ENCODE results near the gene ATP6V1F.

ATP6V1F gene

GRCh38 chr7:128840326-128841170 lies 22.1 kb upstream of the ATP6V1F start:
- Mint-ChIP-seq H3K9me3 (no peaks in the 10 kb centered on the region), H3K4me1 (peaks cover 8% of the 10 kb centered on the region), H3K36me3 (no peaks in the 10 kb centered on the region), H3K27ac (peak overlapping the region; percentile 62), H3K4me3 (no peak overlapping the region), H3K27me3 (peaks cover 4% of the 10 kb centered on the region)
- ATAC-seq (ENCODE audit: low read depth) (no peak), DNase-seq (ENCODE audit: low spot score in 2 of 2) (no peak)

GRCh38 chr7:128841171-128841690 lies 21.4 kb upstream of the ATP6V1F start:
- Mint-ChIP-seq H3K4me3 (no peak overlapping the region), H3K36me3 (no peaks in the 10 kb centered on the region), H3K4me1 (peaks cover 8% of the 10 kb centered on the region), H3K9me3 (no peaks in the 10 kb centered on the region), H3K27me3 (peaks cover 4% of the 10 kb centered on the region), H3K27ac (peak overlapping the region; percentile 62)
- DNase-seq (ENCODE audit: low spot score in 2 of 2) (peak; percentile 30 to 56), ATAC-seq (ENCODE audit: low read depth) (peak; percentile 92)

GRCh38 chr7:128841921-128842673 lies 20.6 kb upstream of the ATP6V1F start:
- H3K36me3 Mint-ChIP-seq, result no peaks in the 10 kb centered on the region
- H3K27me3 Mint-ChIP-seq, result peaks cover 4% of the 10 kb centered on the region
- DNase-seq (ENCODE audit: low spot score in 2 of 2) (peak; percentile 47 to 56), ATAC-seq (ENCODE audit: low read depth) (peak; percentile 36)
- peaks cover 8% of the 10 kb centered on the region for H3K4me1 Mint-ChIP-seq
- no peak overlapping the region for H3K27ac Mint-ChIP-seq
- no peak overlapping the region for H3K4me3 Mint-ChIP-seq
- no peaks in the 10 kb centered on the region for H3K9me3 Mint-ChIP-seq

GRCh38 chr7:128842674-128843641 lies 19.7 kb upstream of the ATP6V1F start:
- DNase-seq (ENCODE audit: low spot score in 2 of 2), result no peak
- H3K27me3 Mint-ChIP-seq, result peaks cover 4% of the 10 kb centered on the region
- no peak overlapping the region for H3K27ac Mint-ChIP-seq
- no peaks in the 10 kb centered on the region for H3K9me3 Mint-ChIP-seq
- ATAC-seq (ENCODE audit: low read depth), result no peak
- H3K4me1 Mint-ChIP-seq, result peaks cover 8% of the 10 kb centered on the region
- no peak overlapping the region for H3K4me3 Mint-ChIP-seq
- H3K36me3 Mint-ChIP-seq, result no peaks in the 10 kb centered on the region

- ATAC-seq (ENCODE audit: low read depth) (no peak), DNase-seq (ENCODE audit: low spot score in 2 of 2) (no peak)
- H3K27ac Mint-ChIP-seq, result no peak overlapping the region
- H3K4me1 Mint-ChIP-seq, result peaks cover 8% of the 10 kb centered on the region
- H3K9me3 Mint-ChIP-seq, result no peaks in the 10 kb centered on the region
- H3K27me3 Mint-ChIP-seq, result peaks cover 4% of the 10 kb centered on the region
- H3K4me3 Mint-ChIP-seq, result no peak overlapping the region
- H3K36me3 Mint-ChIP-seq, result no peaks in the 10 kb centered on the region
Observed at GRCh38 chr7:128843938-128844621, 18.6 kb upstream of the ATP6V1F start.

GRCh38 chr7:128844777-128845311 lies 17.8 kb upstream of the ATP6V1F start:
- Mint-ChIP-seq H3K27ac (no peak overlapping the region), H3K36me3 (no peaks in the 10 kb centered on the region), H3K4me3 (no peak overlapping the region), H3K4me1 (peaks cover 8% of the 10 kb centered on the region), H3K9me3 (no peaks in the 10 kb centered on the region), H3K27me3 (peaks cover 6% of the 10 kb centered on the region)
- DNase-seq (ENCODE audit: low spot score in 2 of 2) (no peak), ATAC-seq (ENCODE audit: low read depth) (no peak)

GRCh38 chr7:128845475-128845874 lies 17.2 kb upstream of the ATP6V1F start:
- ATAC-seq (ENCODE audit: low read depth), result no peak

GRCh38 chr7:128845987-128846386 lies 16.7 kb upstream of the ATP6V1F start:
- DNase-seq (ENCODE audit: low spot score in 2 of 2), result no peak
- peaks cover 9% of the 10 kb centered on the region for H3K27me3 Mint-ChIP-seq

More at GRCh38 chr7:128845475-128845874, 17.2 kb upstream of the ATP6V1F start:
- H3K27ac Mint-ChIP-seq, result no peak overlapping the region
- H3K27me3 Mint-ChIP-seq, result peaks cover 9% of the 10 kb centered on the region
- H3K9me3 Mint-ChIP-seq, result no peaks in the 10 kb centered on the region
- H3K36me3 Mint-ChIP-seq, result no peaks in the 10 kb centered on the region
- peaks cover 8% of the 10 kb centered on the region for H3K4me1 Mint-ChIP-seq
- DNase-seq (ENCODE audit: low spot score in 2 of 2), result no peak
- no peak overlapping the region for H3K4me3 Mint-ChIP-seq

GRCh38 chr7:128846781-128847444 lies 15.7 kb upstream of the ATP6V1F start:
- Mint-ChIP-seq H3K27me3 (peaks cover 9% of the 10 kb centered on the region), H3K9me3 (no peaks in the 10 kb centered on the region), H3K27ac (no peak overlapping the region), H3K36me3 (no peaks in the 10 kb centered on the region), H3K4me1 (peaks cover 4% of the 10 kb centered on the region), H3K4me3 (no peak overlapping the region)
- DNase-seq (ENCODE audit: low spot score in 2 of 2) (no peak), ATAC-seq (ENCODE audit: low read depth) (no peak)

More at GRCh38 chr7:128845987-128846386, 16.7 kb upstream of the ATP6V1F start:
- ATAC-seq (ENCODE audit: low read depth), result no peak
- H3K4me1 Mint-ChIP-seq, result peaks cover 5% of the 10 kb centered on the region
- H3K36me3 Mint-ChIP-seq, result no peaks in the 10 kb centered on the region
- no peak overlapping the region for H3K27ac Mint-ChIP-seq
- no peaks in the 10 kb centered on the region for H3K9me3 Mint-ChIP-seq
- no peak overlapping the region for H3K4me3 Mint-ChIP-seq

GRCh38 chr7:128847721-128848211 lies 14.9 kb upstream of the ATP6V1F start:
- ATAC-seq (ENCODE audit: low read depth) (no peak), DNase-seq (ENCODE audit: low spot score in 2 of 2) (no peak)
- no peaks in the 10 kb centered on the region for H3K36me3 Mint-ChIP-seq
- H3K9me3 Mint-ChIP-seq, result no peaks in the 10 kb centered on the region
- H3K27me3 Mint-ChIP-seq, result peaks cover 9% of the 10 kb centered on the region
- H3K27ac Mint-ChIP-seq, result no peak overlapping the region
- no peaks in the 10 kb centered on the region for H3K4me1 Mint-ChIP-seq
- no peak overlapping the region for H3K4me3 Mint-ChIP-seq

GRCh38 chr7:128848289-128849155 lies 14.1 kb upstream of the ATP6V1F start:
- no peaks in the 10 kb centered on the region for H3K9me3 Mint-ChIP-seq
- DNase-seq (ENCODE audit: low spot score in 2 of 2) (no peak), ATAC-seq (ENCODE audit: low read depth) (no peak)
- H3K4me3 Mint-ChIP-seq, result no peak overlapping the region
- no peaks in the 10 kb centered on the region for H3K36me3 Mint-ChIP-seq
- peaks cover 10% of the 10 kb centered on the region for H3K27me3 Mint-ChIP-seq
- no peak overlapping the region for H3K27ac Mint-ChIP-seq
- no peaks in the 10 kb centered on the region for H3K4me1 Mint-ChIP-seq

GRCh38 chr7:128849156-128849515 lies 13.5 kb upstream of the ATP6V1F start:
- Mint-ChIP-seq H3K4me3 (no peak overlapping the region), H3K36me3 (peaks cover 1% of the 10 kb centered on the region), H3K27me3 (peaks cover 12% of the 10 kb centered on the region), H3K27ac (no peak overlapping the region), H3K4me1 (peaks cover 2% of the 10 kb centered on the region), H3K9me3 (no peaks in the 10 kb centered on the region)
- DNase-seq (ENCODE audit: low spot score in 2 of 2) (no peak), ATAC-seq (ENCODE audit: low read depth) (no peak)

Measured in memory B cell (primary cell).